Activated T-cell treated with anti-CD3 and anti-CD28 coated beads, Interleukin-2, amount 50 U/mL, for 4 hours (primary cell): ENCODE measurements around the gene E2F3. TPM values are rescaled to one million over a fixed set of nuclear protein-coding genes. Genes with fewer than 3 reads are reported as not detected.

ENCODE experiments used
- ATAC-seq, 2 donors: fragments of 200-7000 bp; cut with Tn5 transposase; one replicate each; pipeline ENCODE4 v1.10.0; 2021
- DNase-seq: peaks from one replicate; pipeline ENCODE4 v3.0.0-alpha.2; 2020
- H3K27me3 Mint-ChIP-seq: one replicate; pipeline ENCODE4 v1.8.0; 2021; ENCODE audit warnings: low read depth, mixed read lengths
- H3K36me3 Mint-ChIP-seq: one replicate; pipeline ENCODE4 v1.8.0; 2022; ENCODE audit warnings: mixed read lengths; ENCODE audit not compliant: insufficient read depth
- H3K4me1 Mint-ChIP-seq: one replicate; pipeline ENCODE4 v1.8.0; 2021; ENCODE audit warnings: low read depth, mixed read lengths
- H3K4me3 Mint-ChIP-seq: one replicate; pipeline ENCODE4 v1.8.0; 2021; ENCODE audit warnings: mild to moderate bottlenecking, moderate library complexity, mixed read lengths
- H3K9me3 Mint-ChIP-seq: one replicate; pipeline ENCODE4 v1.8.0; 2021; ENCODE audit warnings: mixed read lengths
- total RNA-seq, 3 donors: library from RNA; stranded (reverse); gene quantifications; one replicate each; pipeline ENCODE4 v1.2.1, GENCODE V29; 2021

Gene E2F3
- total RNA-seq, 3 donors from 2014 or later = 19.2 to 24.2 (median 20.2) TPM

DNA sequence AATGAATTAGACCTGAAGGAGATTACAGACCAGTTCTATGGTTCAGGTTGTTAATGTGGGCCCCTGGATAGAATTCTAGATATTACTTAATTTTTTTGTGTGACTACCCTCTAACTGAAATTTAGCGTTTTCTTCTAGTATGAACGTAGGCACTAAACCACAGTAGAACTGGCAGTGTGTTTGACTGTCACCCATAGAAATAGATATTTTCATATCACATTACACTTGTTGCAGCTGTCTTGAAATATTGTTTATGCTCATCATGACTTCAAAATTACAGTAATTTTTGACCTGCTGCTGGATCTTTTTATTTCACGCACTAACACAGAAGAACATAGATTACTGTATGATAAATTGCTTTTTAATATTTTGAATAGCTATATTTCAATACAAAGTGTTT is 31.6 kb downstream of the E2F3 start:
- Mint-ChIP-seq H3K27me3 (no peaks in the 10 kb centered on the region), H3K36me3 (peaks cover 24% of the 10 kb centered on the region), H3K9me3 (peaks cover 6% of the 10 kb centered on the region), H3K4me3 (no peak overlapping the region), H3K4me1 (peaks cover 3% of the 10 kb centered on the region)
- ATAC-seq (no peak), DNase-seq (no peak)

DNA sequence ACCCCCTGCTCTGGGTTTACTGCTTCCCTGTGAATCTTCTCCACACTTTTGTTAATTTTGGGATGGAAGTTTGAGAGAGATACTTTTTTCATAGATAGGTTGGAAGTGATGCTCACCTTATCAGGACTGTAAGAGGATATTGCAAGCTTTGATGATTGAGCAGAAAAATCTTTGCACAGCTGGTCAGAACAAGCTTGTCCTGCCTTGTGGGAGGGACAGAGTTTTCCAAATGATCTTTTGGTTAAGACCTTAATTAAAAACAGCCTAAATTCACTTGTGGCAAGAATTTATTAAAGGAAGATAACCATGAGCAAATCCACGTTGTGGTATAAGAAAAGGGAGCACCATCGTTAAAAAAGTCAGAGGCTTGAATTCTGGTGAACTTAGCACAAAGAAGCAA is 32.2 kb downstream of the E2F3 start:
- Mint-ChIP-seq H3K4me1 (peaks cover 3% of the 10 kb centered on the region), H3K9me3 (peaks cover 6% of the 10 kb centered on the region), H3K36me3 (peaks cover 30% of the 10 kb centered on the region), H3K27me3 (no peaks in the 10 kb centered on the region), H3K4me3 (no peak overlapping the region)
- no peak for ATAC-seq
- no peak for DNase-seq

DNA sequence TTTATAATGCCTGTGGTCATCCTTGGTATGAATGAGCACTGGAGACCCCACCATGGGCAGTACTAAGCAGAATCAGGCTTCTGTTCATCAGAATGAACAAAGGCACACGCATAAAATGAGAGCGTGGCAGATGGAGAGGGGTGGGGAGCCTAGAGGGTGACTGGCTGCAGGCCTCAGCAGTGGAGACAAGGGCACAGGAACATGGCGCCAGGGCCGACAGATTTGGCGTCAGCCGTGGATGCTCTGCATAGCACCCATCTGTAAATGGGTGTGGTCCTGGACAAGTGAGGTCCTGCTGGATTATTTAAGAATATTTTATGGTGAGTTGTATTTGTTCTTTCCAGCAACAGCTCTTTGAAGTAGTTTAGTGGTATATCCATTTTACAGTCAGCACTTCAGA is 33.1 kb downstream of the E2F3 start:
- no peak for DNase-seq
- H3K36me3 Mint-ChIP-seq = peaks cover 33% of the 10 kb centered on the region

DNA sequence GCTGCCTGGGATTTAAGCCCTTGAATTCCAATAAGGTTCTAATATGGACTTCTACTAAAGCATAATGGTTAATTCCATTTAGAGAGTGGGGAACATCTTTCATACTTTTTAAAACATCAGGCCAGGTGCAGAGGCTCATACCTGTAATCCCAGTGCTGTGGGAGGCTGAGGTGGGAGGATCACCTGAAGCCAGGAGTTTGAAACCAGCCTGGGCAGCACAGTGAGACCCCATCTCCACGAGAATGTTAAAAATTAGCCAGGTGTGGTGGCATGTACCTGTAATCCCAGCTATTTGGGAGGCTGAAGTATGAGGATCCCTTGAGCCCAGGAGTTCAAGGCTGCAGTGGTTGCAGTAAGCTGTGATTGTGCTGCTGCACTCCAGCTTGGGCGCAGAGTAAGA is 35.0 kb downstream of the E2F3 start:
- Mint-ChIP-seq H3K4me1 (peaks cover 3% of the 10 kb centered on the region), H3K27me3 (no peaks in the 10 kb centered on the region), H3K36me3 (peaks cover 41% of the 10 kb centered on the region), H3K4me3 (no peak overlapping the region), H3K9me3 (peaks cover 11% of the 10 kb centered on the region)
- DNase-seq = no peak
- no peak for ATAC-seq

More for the DNA sequence above, 33.1 kb downstream of the E2F3 start:
- peaks cover 3% of the 10 kb centered on the region for H3K4me1 Mint-ChIP-seq
- no peak overlapping the region for H3K4me3 Mint-ChIP-seq
- peaks cover 7% of the 10 kb centered on the region for H3K9me3 Mint-ChIP-seq
- no peaks in the 10 kb centered on the region for H3K27me3 Mint-ChIP-seq
- ATAC-seq = no peak

DNA sequence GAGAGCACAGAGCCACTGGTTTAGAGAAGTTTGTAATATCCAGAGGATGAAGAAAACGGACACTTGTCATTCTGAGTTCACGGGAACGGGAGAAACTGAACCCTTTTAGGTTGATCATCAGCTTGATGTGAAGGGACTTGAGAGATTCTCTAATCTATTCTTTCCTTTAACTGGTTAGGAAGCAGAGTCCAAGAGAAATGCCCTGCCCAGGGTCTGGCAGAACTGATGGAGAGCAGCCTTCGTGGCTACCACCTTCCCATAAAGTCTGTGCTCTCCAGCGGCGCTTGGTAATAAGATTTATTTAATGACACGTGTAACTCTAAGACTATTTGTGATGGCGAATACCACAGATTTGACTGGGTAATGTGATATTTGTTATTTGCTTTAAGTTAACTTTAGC is 36.0 kb downstream of the E2F3 start:
- H3K36me3 Mint-ChIP-seq = peaks cover 34% of the 10 kb centered on the region
- peaks cover 5% of the 10 kb centered on the region for H3K9me3 Mint-ChIP-seq
- ATAC-seq (no peak), DNase-seq (no peak)
- no peak overlapping the region for H3K4me3 Mint-ChIP-seq
- H3K27me3 Mint-ChIP-seq = no peaks in the 10 kb centered on the region
- peaks cover 2% of the 10 kb centered on the region for H3K4me1 Mint-ChIP-seq

DNA sequence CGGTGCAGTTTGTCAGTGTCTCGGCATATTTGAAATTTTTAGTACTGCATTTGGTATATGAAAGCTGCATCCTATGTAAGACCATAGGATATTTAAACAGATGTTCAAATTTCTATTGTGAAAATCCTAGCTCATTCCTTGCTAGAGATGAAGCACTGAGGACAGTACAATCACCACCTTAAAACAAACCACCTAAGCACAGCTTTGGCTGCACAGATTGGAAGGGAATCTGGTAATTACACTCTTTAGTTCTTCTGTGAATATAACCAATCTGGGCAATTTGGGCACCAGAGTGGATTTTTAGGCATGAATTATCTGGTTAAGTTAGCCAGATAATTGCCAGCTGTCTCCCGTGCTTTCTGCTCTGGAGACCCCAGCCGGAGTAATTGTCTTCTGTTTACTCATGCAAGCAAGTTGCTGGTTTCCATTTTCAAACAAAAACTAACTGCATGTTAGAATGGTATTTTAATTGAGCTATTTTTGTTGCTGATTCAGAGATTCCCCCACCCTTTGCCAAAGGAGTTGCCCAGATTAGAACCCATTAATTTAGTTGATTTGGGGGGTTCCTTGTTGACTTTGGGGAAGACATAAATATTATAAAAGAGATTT is 36.9 kb downstream of the E2F3 start:
- Mint-ChIP-seq H3K4me3 (no peak overlapping the region), H3K36me3 (peaks cover 32% of the 10 kb centered on the region), H3K27me3 (no peaks in the 10 kb centered on the region), H3K4me1 (peaks cover 2% of the 10 kb centered on the region), H3K9me3 (peaks cover 5% of the 10 kb centered on the region)
- ATAC-seq (no peak), DNase-seq (no peak)

DNA sequence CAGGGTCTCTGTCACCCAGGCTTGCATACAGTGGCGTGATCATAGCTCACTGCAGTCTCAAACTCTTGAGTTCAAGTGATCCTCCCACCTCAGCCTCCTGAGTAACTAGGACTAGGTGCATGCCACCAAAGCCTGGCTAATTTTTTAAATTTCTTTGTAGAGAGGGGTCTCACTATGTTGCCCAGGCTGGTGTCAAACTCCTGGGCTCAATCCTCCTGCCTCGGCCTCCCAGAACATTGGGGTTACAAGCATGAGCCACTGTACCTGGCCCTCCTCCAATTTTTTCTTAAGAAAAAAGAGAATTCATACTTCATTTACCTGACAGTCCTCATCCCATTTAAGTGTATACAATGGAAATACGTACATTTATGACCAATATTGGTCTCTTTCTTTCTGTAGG is 37.9 kb downstream of the E2F3 start:
- H3K27me3 Mint-ChIP-seq = no peaks in the 10 kb centered on the region
- ATAC-seq (no peak), DNase-seq (no peak)
- H3K9me3 Mint-ChIP-seq = peaks cover 5% of the 10 kb centered on the region
- H3K36me3 Mint-ChIP-seq = peaks cover 37% of the 10 kb centered on the region
- H3K4me3 Mint-ChIP-seq = no peak overlapping the region
- H3K4me1 Mint-ChIP-seq = peaks cover 5% of the 10 kb centered on the region

DNA sequence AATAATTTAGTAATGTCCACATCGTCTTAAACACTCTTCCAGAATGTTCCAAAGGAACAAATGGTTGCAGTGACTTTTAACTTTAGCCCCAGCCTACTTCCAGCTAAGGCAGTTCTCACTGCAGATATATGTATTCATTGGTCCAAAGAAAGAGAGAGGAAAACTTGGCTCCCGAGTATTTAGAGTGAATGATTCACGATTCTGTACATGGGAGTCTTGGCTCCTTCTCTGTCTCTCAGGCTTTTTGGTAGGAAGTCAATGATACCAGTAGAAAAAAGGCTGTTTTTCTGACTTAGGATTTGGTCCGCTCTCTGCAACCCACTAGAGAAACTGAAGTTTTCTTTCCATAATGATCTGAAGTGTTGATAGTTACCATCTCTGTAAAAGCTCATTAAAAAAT is 38.6 kb downstream of the E2F3 start:
- DNase-seq (no peak), ATAC-seq (no peak)
- Mint-ChIP-seq H3K4me1 (peaks cover 8% of the 10 kb centered on the region), H3K36me3 (peaks cover 40% of the 10 kb centered on the region), H3K9me3 (peaks cover 5% of the 10 kb centered on the region), H3K27me3 (no peaks in the 10 kb centered on the region), H3K4me3 (no peak overlapping the region)

DNA sequence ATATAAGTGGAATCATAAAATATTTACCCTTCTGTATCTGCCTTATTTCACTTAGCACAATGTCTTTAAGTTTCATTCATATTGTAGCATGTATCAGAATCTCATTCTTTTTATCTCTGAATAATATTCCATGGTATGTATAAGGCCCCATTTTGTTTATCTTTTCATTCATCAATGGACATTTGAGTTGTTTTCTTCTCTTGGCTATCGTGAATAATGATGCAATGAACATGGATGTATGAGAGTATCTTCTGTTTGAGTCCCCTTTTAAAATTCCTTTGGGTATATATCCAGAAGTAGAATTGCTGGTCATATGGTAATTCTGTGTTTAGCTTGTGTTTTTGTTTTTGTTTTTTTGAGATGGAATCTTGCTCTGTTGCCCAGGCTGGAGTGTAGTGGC is 39.6 kb downstream of the E2F3 start:
- peaks cover 44% of the 10 kb centered on the region for H3K36me3 Mint-ChIP-seq
- ATAC-seq (no peak), DNase-seq (no peak)
- peaks cover 7% of the 10 kb centered on the region for H3K4me1 Mint-ChIP-seq
- H3K9me3 Mint-ChIP-seq = peaks cover 5% of the 10 kb centered on the region
- no peak overlapping the region for H3K4me3 Mint-ChIP-seq
- no peaks in the 10 kb centered on the region for H3K27me3 Mint-ChIP-seq

DNA sequence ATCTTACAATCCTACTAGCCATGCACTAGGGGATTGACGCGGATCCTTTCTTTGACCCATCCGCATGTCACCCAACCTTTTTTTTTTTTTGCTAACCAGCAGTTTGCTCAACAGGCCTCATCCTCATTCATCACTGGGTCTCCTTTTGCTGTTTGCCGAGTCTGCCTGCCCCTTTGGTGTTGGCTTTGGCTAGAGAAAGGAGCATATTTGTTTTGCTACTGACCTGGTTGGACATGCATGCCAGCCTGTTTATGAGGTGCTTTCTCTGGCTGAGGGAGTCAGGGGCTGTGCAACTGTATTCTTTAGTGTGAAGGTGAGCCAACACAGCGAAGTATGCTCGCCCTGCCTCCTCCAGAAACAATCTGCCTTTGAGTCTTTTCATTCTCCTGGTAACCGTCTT is 40.2 kb downstream of the E2F3 start:
- ATAC-seq = no peak

DNA sequence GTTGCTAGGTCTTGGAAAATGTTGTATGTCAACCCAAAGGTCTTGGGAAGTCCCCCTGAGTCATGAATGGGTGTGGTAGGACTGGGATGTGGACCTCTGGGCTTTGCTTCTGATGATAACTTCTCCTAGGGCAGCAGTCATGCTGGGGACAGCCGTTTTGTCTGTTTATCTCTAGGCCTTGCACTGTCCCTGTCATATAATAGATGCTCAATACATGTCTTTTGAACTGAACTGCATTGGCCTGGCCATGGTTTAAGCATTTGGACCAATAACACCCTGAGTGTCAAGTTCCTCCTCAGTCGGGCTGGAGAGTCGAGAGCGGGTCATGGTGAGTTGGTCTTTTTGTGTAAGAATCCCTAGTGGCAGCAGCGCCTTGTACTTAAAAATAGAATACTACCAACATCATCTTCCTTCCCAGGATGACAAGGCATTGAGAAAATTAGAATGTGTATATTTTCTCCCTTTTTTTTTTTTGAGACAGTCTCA is 43.1 kb downstream of the E2F3 start:
- no peak overlapping the region for H3K4me3 Mint-ChIP-seq
- peaks cover 28% of the 10 kb centered on the region for H3K36me3 Mint-ChIP-seq
- peaks cover 3% of the 10 kb centered on the region for H3K9me3 Mint-ChIP-seq
- DNase-seq (no peak), ATAC-seq (no peak)
- H3K27me3 Mint-ChIP-seq = no peaks in the 10 kb centered on the region
- peaks cover 24% of the 10 kb centered on the region for H3K4me1 Mint-ChIP-seq

More for the DNA sequence above, 40.2 kb downstream of the E2F3 start:
- H3K27me3 Mint-ChIP-seq = no peaks in the 10 kb centered on the region
- peaks cover 5% of the 10 kb centered on the region for H3K9me3 Mint-ChIP-seq
- H3K4me3 Mint-ChIP-seq = no peak overlapping the region
- peaks cover 8% of the 10 kb centered on the region for H3K4me1 Mint-ChIP-seq
- no peak for DNase-seq
- peaks cover 44% of the 10 kb centered on the region for H3K36me3 Mint-ChIP-seq

DNA sequence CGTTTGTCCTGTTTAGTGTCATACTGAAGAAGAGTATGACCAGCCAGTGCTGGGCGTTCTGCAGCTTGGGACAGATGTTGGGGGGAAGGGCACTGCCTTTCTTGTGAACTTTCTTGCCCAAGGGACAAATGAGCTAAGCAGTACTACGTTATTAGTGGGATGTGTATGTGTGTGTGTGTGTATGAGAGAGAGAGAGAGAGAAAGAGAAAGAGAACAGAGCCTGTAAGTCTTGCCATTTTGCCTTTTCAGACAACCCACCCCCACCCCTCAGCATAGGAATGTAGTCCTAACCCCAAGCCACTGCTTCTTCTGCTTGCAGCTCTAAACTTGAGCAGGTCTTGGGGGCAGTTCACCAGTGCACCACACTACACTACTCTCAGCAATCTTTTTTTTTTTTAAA is 45.5 kb downstream of the E2F3 start:
- Mint-ChIP-seq H3K4me3 (no peak overlapping the region), H3K9me3 (no peaks in the 10 kb centered on the region), H3K4me1 (peaks cover 37% of the 10 kb centered on the region), H3K27me3 (no peaks in the 10 kb centered on the region), H3K36me3 (peaks cover 17% of the 10 kb centered on the region)
- ATAC-seq = no peak
- DNase-seq = no peak

DNA sequence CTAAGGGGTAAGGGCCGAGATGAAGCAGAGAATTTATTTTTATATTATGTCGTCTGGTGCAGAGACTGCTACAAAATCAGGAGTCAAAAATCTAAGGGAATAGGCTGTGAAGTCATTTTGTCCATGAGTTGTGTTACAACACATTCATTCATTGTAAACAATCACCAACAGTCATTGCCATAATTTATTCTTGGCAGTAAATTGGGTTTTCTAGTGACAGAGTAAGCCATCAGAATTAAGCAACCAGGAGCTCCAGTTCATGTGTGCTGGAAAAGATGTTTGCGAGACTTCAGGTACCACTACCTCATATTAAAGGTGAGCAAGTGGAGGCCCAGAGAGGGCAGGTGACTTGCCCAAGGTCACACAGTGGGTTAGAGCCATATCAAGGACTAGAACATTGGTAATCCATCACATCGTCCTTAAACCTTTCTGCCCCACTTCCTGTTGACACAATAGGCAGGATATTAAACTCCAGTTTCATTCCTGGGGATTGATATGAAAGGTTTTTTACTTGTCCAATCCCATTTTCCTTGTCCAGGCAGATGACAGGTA is 46.0 kb downstream of the E2F3 start:
- Mint-ChIP-seq H3K4me1 (peaks cover 37% of the 10 kb centered on the region), H3K36me3 (peaks cover 17% of the 10 kb centered on the region), H3K9me3 (no peaks in the 10 kb centered on the region), H3K4me3 (no peak overlapping the region), H3K27me3 (no peaks in the 10 kb centered on the region)
- ATAC-seq (no peak), DNase-seq (no peak)

DNA sequence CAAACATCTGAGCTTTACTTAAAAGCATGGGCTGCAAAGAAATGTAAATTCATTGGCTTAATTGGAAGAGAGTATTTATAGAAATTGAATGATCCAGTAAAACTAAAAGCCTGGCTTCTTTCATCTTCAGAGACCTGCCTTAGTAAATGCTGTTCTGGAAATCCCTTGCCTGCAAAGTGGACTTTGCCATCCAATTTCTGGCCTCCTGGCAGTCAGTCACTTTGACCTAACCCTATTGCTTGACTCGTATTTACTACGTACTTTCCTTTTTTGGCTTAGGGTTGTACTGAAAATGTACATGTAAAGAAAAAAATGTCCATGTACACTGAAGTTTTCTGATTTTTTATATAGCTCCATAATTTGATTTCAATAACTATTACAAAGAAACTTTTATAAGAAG is 47.1 kb downstream of the E2F3 start:
- no peaks in the 10 kb centered on the region for H3K27me3 Mint-ChIP-seq
- DNase-seq (no peak), ATAC-seq (no peak)
- H3K9me3 Mint-ChIP-seq = no peaks in the 10 kb centered on the region
- H3K4me1 Mint-ChIP-seq = peaks cover 44% of the 10 kb centered on the region
- H3K36me3 Mint-ChIP-seq = peaks cover 20% of the 10 kb centered on the region
- H3K4me3 Mint-ChIP-seq = no peak overlapping the region

DNA sequence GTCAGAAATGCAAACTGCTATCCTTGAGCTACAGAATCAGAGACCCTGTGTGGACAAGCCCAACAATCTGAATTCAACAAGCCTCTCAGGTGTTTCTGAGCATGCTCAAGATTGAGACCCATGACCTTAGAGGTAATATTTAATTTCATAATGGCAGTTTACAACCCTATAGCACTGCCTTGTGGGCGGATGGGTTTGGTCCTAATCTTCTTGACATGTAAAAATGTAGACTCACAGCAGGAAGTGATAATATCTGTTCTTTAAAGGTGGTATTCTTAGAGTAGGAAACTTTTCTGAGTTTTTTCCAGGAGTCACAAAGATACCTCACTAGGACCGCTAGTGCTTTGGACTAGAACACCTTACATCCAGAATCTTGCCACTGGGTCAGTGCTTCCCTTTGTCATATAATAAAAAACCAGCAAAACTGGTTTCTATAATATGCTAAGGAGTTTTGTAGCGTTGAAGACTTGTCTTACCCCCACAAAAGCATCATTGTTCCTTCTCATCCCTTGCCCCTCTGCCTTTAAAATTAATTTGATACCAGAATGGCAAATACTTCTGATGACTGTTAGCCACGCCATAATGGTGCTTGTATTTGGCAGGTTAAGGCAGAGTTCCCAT is 52.6 kb downstream of the E2F3 start:
- H3K36me3 Mint-ChIP-seq = peaks cover 12% of the 10 kb centered on the region
- no peaks in the 10 kb centered on the region for H3K27me3 Mint-ChIP-seq
- no peak overlapping the region for H3K4me3 Mint-ChIP-seq
- DNase-seq (no peak), ATAC-seq (no peak)
- peaks cover 31% of the 10 kb centered on the region for H3K4me1 Mint-ChIP-seq
- no peaks in the 10 kb centered on the region for H3K9me3 Mint-ChIP-seq
